Measurements from ENCODE around the gene ADAMTS7. TPM values are rescaled to one million over a fixed set of nuclear protein-coding genes. Genes with fewer than 3 reads are reported as not detected.

The ADAMTS7 gene
- total RNA-seq = 11.2 and 21.2 TPM in 2 replicates

GRCh38 chr15:78811124-78811824, at the start of gene ADAMTS7:
ADAMTS7 (minus strand) TSS chr15:78811464; CDS start chr15:78811220, 244 bp downstream.

Other genes with a start within 250 kb of the ADAMTS7 start
- gene CHRNA5, start 245.9 kb downstream of the ADAMTS7 start, total RNA-seq = 2.6 and 2.8 TPM in 2 replicates
- gene CHRNA3, start 190.5 kb downstream of the ADAMTS7 start, total RNA-seq = not detected in 2 replicates
- gene CHRNB4, start 170.3 kb downstream of the ADAMTS7 start, total RNA-seq = under 0.01 TPM in 1 of 2 replicates, not detected in the other
- 267 and 315 TPM in 2 replicates for gene MORF4L1, start 61.4 kb upstream of the ADAMTS7 start, total RNA-seq
- gene CTSH, start 133.6 kb upstream of the ADAMTS7 start, total RNA-seq = 12.3 and 61.1 TPM in 2 replicates

Data from bladder microvascular endothelial cell (primary cell).